GM18951 (cell line): ENCODE measurements around the gene TMPRSS7.

ENCODE experiments used
- POLR2A ChIP-seq: IDR thresholded peaks from 4 replicates; pipeline ENCODE4 v1.6.1; 2011; ENCODE audit warnings: mild to moderate bottlenecking; ENCODE audit not compliant: insufficient read length, insufficient read depth; ENCODE audit errors: extremely low read depth
- in situ Hi-C: fragments of 300-500 bp; cut with MboI; formaldehyde crosslinking; loops from one replicate; pipeline ENCODE4 v1.12.0; 2022; ENCODE audit warnings: low sequenced_read_pairs, mixed read lengths, inconsistent platforms; ENCODE audit not compliant: unreplicated experiment

Gene TMPRSS7

GRCh38 chr3:112087746-112088145 lies 53.2 kb downstream of the TMPRSS7 start:
- in situ Hi-C loops, result no loop called here
- no peak for TF ChIP-seq POLR2A

GRCh38 chr3:112088944-112089343 lies 54.4 kb downstream of the TMPRSS7 start:
- TF ChIP-seq POLR2A, result no peak
- in situ Hi-C loops, result no loop called here

GRCh38 chr3:112089956-112090886 lies 55.7 kb downstream of the TMPRSS7 start:
- in situ Hi-C loops, result no loop called here
- TF ChIP-seq POLR2A, result no peak

- in situ Hi-C loops, result no loop called here
- no peak for TF ChIP-seq POLR2A
These were observed 56.5 kb downstream of the TMPRSS7 start for GRCh38 chr3:112090887-112091586.

- in situ Hi-C loops, result no loop called here
- TF ChIP-seq POLR2A, result no peak
These were observed 58.1 kb downstream of the TMPRSS7 start for GRCh38 chr3:112092496-112093179.

- TF ChIP-seq POLR2A, result no peak
These were observed 58.6 kb downstream of the TMPRSS7 start for GRCh38 chr3:112093180-112093522.

GRCh38 chr3:112095731-112096130 lies 61.2 kb downstream of the TMPRSS7 start:
- in situ Hi-C loops, result no loop called here
- TF ChIP-seq POLR2A, result no peak

More at GRCh38 chr3:112093180-112093522, 58.6 kb downstream of the TMPRSS7 start:
- in situ Hi-C loops, result no loop called here

- no peak for TF ChIP-seq POLR2A
- in situ Hi-C loops, result no loop called here
These were observed 61.6 kb downstream of the TMPRSS7 start for GRCh38 chr3:112096176-112096575.

- in situ Hi-C loops, result no loop called here
- TF ChIP-seq POLR2A, result no peak
These were observed 62.8 kb downstream of the TMPRSS7 start for GRCh38 chr3:112097378-112097777.

- in situ Hi-C loops, result no loop called here
- TF ChIP-seq POLR2A, result no peak
These were observed 67.4 kb downstream of the TMPRSS7 start for GRCh38 chr3:112101916-112102315.

GRCh38 chr3:112104774-112105173 lies 70.2 kb downstream of the TMPRSS7 start:
- no peak for TF ChIP-seq POLR2A
- in situ Hi-C loops, result no loop called here

GRCh38 chr3:112109322-112109721 lies 74.8 kb downstream of the TMPRSS7 start:
- in situ Hi-C loops, result no loop called here
- TF ChIP-seq POLR2A, result no peak

- TF ChIP-seq POLR2A, result no peak
- in situ Hi-C loops, result loop anchor here (10.0 kb wide), 1 partner anchor 213 kb away; no protein-coding TSS in a partner anchor
These were observed 77.4 kb downstream of the TMPRSS7 start for GRCh38 chr3:112111785-112112402.

- TF ChIP-seq POLR2A, result no peak
- in situ Hi-C loops, result loop anchor here (10.0 kb wide), 1 partner anchor 210 kb away; no protein-coding TSS in a partner anchor
These were observed 80.1 kb downstream of the TMPRSS7 start for GRCh38 chr3:112114576-112115160.
